K562 (cell line): ENCODE results near the gene CNTROB. TPM values are rescaled to one million over a fixed set of nuclear protein-coding genes. Genes with fewer than 3 reads are reported as not detected.
A peak's percentile ranks its signal among the peaks of the same experiment; 100 is the strongest.

ENCODE experiments used
- ADNP ChIP-seq: fragments of 200-800 bp; sonication (Bioruptor generic); IDR thresholded peaks from 2 replicates; pipeline ENCODE4 v1.6.1; 2016; ENCODE audit warnings: missing genetic modification characterization, missing compliant biosample characterization
- BCLAF1 ChIP-seq, 2 experiments: fragments of 450-650 bp in 1 of 2; IDR thresholded peaks; 2 replicates each; pipeline ENCODE4 v1.6.1; 2011 to 2017; ENCODE audit warnings: low read depth in 2 of 2, antibody characterized with exemption in 1 of 2, borderline replicate concordance in 1 of 2, low read length in 1 of 2, mild to moderate bottlenecking in 1 of 2, mixed read lengths in 1 of 2; ENCODE audit not compliant: control insufficient read depth in 1 of 2
- BHLHE40 ChIP-seq: IDR thresholded peaks from 2 replicates; pipeline ENCODE4 v1.6.1; 2011; ENCODE audit warnings: low read length, improper control_type of control experiment
- EHMT2 ChIP-seq: fragments of 450-650 bp; IDR thresholded peaks from 2 replicates; pipeline ENCODE4 v1.6.1; 2018; ENCODE audit warnings: antibody characterized with exemption
- EWSR1 ChIP-seq: fragments of 450-650 bp; IDR thresholded peaks from 2 replicates; pipeline ENCODE4 v1.6.1; 2018; ENCODE audit warnings: borderline replicate concordance, mild to moderate bottlenecking, low read depth, moderate library complexity; ENCODE audit not compliant: partially characterized antibody
- FOXA3 ChIP-seq, 2 experiments: fragments of 450-650 bp in 1 of 2; sonication (generic) in 1 of 2; formaldehyde crosslinking; IDR thresholded peaks in 1 of 2; conservative IDR thresholded peaks in 1 of 2; 2 replicates each; pipeline versions ENCODE4 v1.4.0 to v1.8.0; 2020 to 2022; ENCODE audit warnings: mild to moderate bottlenecking in 2 of 2, missing genetic modification reagents in 1 of 2
- GATAD2A ChIP-seq: fragments of 450-650 bp; IDR thresholded peaks from 2 replicates; pipeline ENCODE4 v1.6.1; 2017
- HIVEP1 ChIP-seq: fragments of 250-450 bp; sonication (Bioruptor Pico); IDR thresholded peaks from 2 replicates; pipeline ENCODE4 v1.4.0; 2020; ENCODE audit warnings: mild to moderate bottlenecking
- KLF10 ChIP-seq: fragments of 250-450 bp; sonication (Bioruptor Pico); IDR thresholded peaks from 2 replicates; pipeline ENCODE4 v1.6.1; 2021; ENCODE audit warnings: matching md5 sums
- SMAD4 ChIP-seq: fragments of 250-450 bp; sonication (Bioruptor Pico); conservative IDR thresholded peaks from 2 replicates; pipeline ENCODE4 v1.8.0; 2021; ENCODE audit warnings: inconsistent platforms, mild to moderate bottlenecking, moderate library complexity
- SRSF9 ChIP-seq: fragments of 200-400 bp; formaldehyde crosslinking; IDR thresholded peaks from 2 replicates; pipeline ENCODE4 v1.6.1; 2017; ENCODE audit warnings: low read depth, low read length, borderline replicate concordance
- ZNF253 ChIP-seq: fragments of 250-450 bp; sonication (Bioruptor Pico); conservative IDR thresholded peaks from 2 replicates; pipeline ENCODE4 v1.6.1; 2021; ENCODE audit warnings: mild to moderate bottlenecking
- ZNF518B ChIP-seq: fragments of 250-450 bp; sonication (Bioruptor Pico); IDR thresholded peaks from 2 replicates; pipeline ENCODE4 v1.5.0; 2021; ENCODE audit warnings: mild to moderate bottlenecking, moderate library complexity
- ZNF551 ChIP-seq: fragments of 250-450 bp; sonication (Bioruptor Pico); IDR thresholded peaks from 2 replicates; pipeline ENCODE4 v1.5.0; 2021; ENCODE audit warnings: mild to moderate bottlenecking, moderate library complexity
- ZNF668 ChIP-seq: fragments of 250-450 bp; sonication (Bioruptor Pico); IDR thresholded peaks from 2 replicates; pipeline ENCODE4 v1.8.0; 2022; ENCODE audit warnings: mild to moderate bottlenecking, inconsistent platforms
- polyA plus RNA-seq, 8 experiments: library from polyadenylated mRNA; depleted of rRNA in 4 of 8; stranded (reverse) in 5 of 8; unstranded in 3 of 8; fragments of >200 nt; fragmentation: Nextera tagmentation in 2 of 8; fragmentation: Illumina TruSeq in 1 of 8; extraction: Ambion mirVana in 2 of 8; extraction: Trizol in 1 of 8; gene quantifications; 2 replicates each; pipeline versions ENCODE4 v1.2.1 to v1.2.3, GENCODE V29; 2011 to 2014; ENCODE audit warnings: inconsistent platforms in 1 of 8, missing spikeins in 1 of 8
- total RNA-seq, 7 experiments: library from RNA; depleted of rRNA in 6 of 7; stranded (reverse); fragments of >200 nt in 6 of 7; fragmentation: Illumina TruSeq in 2 of 7; extraction: Trizol in 2 of 7; gene quantifications; 2 replicates each; pipeline versions ENCODE4 v1.2.1 to v1.2.3, GENCODE V29; 2011 to 2021; ENCODE audit warnings: low replicate concordance in 1 of 7
- TF ChIP-seq, protein P1 (sequence below): sonication (generic); formaldehyde crosslinking; IDR thresholded peaks from 2 replicates; pipeline ENCODE4 v1.8.0; 2023; ENCODE audit warnings: mild to moderate bottlenecking, missing genetic modification reagents
- TF ChIP-seq, protein P2 (sequence below): fragments of 200-800 bp; sonication (Bioruptor generic); IDR thresholded peaks from 2 replicates; pipeline ENCODE4 v1.6.1; 2017; ENCODE audit warnings: missing genetic modification characterization, missing compliant biosample characterization

CNTROB gene
- total and polyA plus RNA-seq, 9 of the 15 experiments (the other 6 are each of a cell fraction or from before 2014, with no cell fraction given) = 1.9 to 33.3 (median 23.0) TPM

- TF ChIP-seq HIVEP1 (no peak), SRSF9 (no peak), BHLHE40 (peak; percentile 53; the same call in 1 of the 2 replicates), SMAD4 (CRISPR knock-in tag) (no peak), ZNF551 (CRISPR knock-in tag) (no peak), KLF10 (CRISPR knock-in tag) (no peak), BCLAF1 (IDR thresholded peaks at IDR 0.05; ENCODE audit: borderline replicate concordance in 1 of 2, control insufficient read depth in 1 of 2, low read depth in 2 of 2, low read length in 1 of 2) (no peak), ZNF253 (CRISPR knock-in tag) (no peak), GATAD2A (no peak), ADNP (tag) (no peak), EWSR1 (no peak), EHMT2 (no peak), FOXA3 (CRISPR knock-in tag; conservative IDR thresholded peaks at IDR 0.05 in 1 of 2, IDR thresholded peaks at IDR 0.05 in 1 of 2) (peak; percentile 80 to 98), ZNF518B (CRISPR knock-in tag) (no peak), ZNF668 (no peak)
- TF ChIP-seq, protein P1, sequence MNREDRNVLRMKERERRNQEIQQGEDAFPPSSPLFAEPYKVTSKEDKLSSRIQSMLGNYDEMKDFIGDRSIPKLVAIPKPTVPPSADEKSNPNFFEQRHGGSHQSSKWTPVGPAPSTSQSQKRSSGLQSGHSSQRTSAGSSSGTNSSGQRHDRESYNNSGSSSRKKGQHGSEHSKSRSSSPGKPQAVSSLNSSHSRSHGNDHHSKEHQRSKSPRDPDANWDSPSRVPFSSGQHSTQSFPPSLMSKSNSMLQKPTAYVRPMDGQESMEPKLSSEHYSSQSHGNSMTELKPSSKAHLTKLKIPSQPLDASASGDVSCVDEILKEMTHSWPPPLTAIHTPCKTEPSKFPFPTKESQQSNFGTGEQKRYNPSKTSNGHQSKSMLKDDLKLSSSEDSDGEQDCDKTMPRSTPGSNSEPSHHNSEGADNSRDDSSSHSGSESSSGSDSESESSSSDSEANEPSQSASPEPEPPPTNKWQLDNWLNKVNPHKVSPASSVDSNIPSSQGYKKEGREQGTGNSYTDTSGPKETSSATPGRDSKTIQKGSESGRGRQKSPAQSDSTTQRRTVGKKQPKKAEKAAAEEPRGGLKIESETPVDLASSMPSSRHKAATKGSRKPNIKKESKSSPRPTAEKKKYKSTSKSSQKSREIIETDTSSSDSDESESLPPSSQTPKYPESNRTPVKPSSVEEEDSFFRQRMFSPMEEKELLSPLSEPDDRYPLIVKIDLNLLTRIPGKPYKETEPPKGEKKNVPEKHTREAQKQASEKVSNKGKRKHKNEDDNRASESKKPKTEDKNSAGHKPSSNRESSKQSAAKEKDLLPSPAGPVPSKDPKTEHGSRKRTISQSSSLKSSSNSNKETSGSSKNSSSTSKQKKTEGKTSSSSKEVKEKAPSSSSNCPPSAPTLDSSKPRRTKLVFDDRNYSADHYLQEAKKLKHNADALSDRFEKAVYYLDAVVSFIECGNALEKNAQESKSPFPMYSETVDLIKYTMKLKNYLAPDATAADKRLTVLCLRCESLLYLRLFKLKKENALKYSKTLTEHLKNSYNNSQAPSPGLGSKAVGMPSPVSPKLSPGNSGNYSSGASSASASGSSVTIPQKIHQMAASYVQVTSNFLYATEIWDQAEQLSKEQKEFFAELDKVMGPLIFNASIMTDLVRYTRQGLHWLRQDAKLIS (CRISPR knock-in tag) = no peak
- TF ChIP-seq, protein P2, sequence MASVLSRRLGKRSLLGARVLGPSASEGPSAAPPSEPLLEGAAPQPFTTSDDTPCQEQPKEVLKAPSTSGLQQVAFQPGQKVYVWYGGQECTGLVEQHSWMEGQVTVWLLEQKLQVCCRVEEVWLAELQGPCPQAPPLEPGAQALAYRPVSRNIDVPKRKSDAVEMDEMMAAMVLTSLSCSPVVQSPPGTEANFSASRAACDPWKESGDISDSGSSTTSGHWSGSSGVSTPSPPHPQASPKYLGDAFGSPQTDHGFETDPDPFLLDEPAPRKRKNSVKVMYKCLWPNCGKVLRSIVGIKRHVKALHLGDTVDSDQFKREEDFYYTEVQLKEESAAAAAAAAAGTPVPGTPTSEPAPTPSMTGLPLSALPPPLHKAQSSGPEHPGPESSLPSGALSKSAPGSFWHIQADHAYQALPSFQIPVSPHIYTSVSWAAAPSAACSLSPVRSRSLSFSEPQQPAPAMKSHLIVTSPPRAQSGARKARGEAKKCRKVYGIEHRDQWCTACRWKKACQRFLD = no peak
Observed at GRCh38 chr17:7932949-7933348, 943 bp downstream of the CNTROB start (continued).
